MCF 10A (cell line): ENCODE measurements around the gene SUGCT. TPM values are rescaled to one million over a fixed set of nuclear protein-coding genes. Genes with fewer than 3 reads are reported as not detected.

Source experiments
- BruUV-seq: library from RNA; stranded (reverse); fragments of 400-500 nt; replicated peaks from 2 replicates; lab custom pipeline; 2021; lab: Mats Ljungman, UMichigan
- CTCF ChIA-PET: fragments of 300-600 bp; sonication (Branson Sonifier 250); formaldehyde crosslinking; extraction: SDS; loops from one replicate; lab custom pipeline; 2021; ENCODE audit warnings: antibody characterized with exemption, inconsistent platforms; lab: Yijun Ruan, JAX
- POLR2A ChIA-PET: fragments of 300-600, 350-650 bp; sonication (Branson Sonifier 250); formaldehyde crosslinking; extraction: SDS; loops from one replicate; lab custom pipeline; 2020; ENCODE audit warnings: antibody characterized with exemption, inconsistent platforms; lab: Yijun Ruan, JAX
- DNase-seq: peaks from one replicate; pipeline ENCODE4 v3.0.0-alpha.2; 2018; ENCODE audit not compliant: unreplicated experiment
- H3K27ac Mint-ChIP-seq: one replicate; pipeline ENCODE4 v1.8.0; 2022; ENCODE audit warnings: mild to moderate bottlenecking, low read depth, mixed read lengths; ENCODE audit not compliant: unreplicated experiment
- H3K27me3 Mint-ChIP-seq: one replicate; pipeline ENCODE4 v1.8.0; 2022; ENCODE audit warnings: mixed read lengths; ENCODE audit not compliant: insufficient read depth, unreplicated experiment
- H3K36me3 Mint-ChIP-seq: one replicate; pipeline ENCODE4 v1.8.0; 2022; ENCODE audit warnings: mild to moderate bottlenecking, moderate library complexity, mixed read lengths; ENCODE audit not compliant: insufficient read depth, unreplicated experiment
- H3K4me1 Mint-ChIP-seq: one replicate; pipeline ENCODE4 v1.8.0; 2022; ENCODE audit warnings: mixed read lengths; ENCODE audit not compliant: insufficient read depth, unreplicated experiment
- H3K4me3 Mint-ChIP-seq: one replicate; pipeline ENCODE4 v1.8.0; 2022; ENCODE audit warnings: mild to moderate bottlenecking, moderate library complexity, mixed read lengths; ENCODE audit not compliant: unreplicated experiment
- H3K9me3 Mint-ChIP-seq: one replicate; pipeline ENCODE4 v1.8.0; 2022; ENCODE audit warnings: mixed read lengths; ENCODE audit not compliant: unreplicated experiment
- intact Hi-C: fragments of 100-400 bp; cut with micrococcal nuclease; formaldehyde crosslinking; loops from 2 replicates; pipeline ENCODE4 v1.14.1; 2022
- total RNA-seq: library from RNA; stranded (reverse); gene quantifications from 2 replicates; pipeline ENCODE4 v1.2.3, GENCODE V29; 2022
- TF ChIP-seq, protein P1 (sequence below): fragments of 200-600 bp; IDR thresholded peaks from one replicate; pipeline ENCODE4 v1.8.0; 2022; ENCODE audit warnings: antibody characterized with exemption, mild to moderate bottlenecking; ENCODE audit not compliant: unreplicated experiment

The SUGCT gene
- total RNA-seq, 1 experiment from 2014 or later, result 25.4 TPM

DNA sequence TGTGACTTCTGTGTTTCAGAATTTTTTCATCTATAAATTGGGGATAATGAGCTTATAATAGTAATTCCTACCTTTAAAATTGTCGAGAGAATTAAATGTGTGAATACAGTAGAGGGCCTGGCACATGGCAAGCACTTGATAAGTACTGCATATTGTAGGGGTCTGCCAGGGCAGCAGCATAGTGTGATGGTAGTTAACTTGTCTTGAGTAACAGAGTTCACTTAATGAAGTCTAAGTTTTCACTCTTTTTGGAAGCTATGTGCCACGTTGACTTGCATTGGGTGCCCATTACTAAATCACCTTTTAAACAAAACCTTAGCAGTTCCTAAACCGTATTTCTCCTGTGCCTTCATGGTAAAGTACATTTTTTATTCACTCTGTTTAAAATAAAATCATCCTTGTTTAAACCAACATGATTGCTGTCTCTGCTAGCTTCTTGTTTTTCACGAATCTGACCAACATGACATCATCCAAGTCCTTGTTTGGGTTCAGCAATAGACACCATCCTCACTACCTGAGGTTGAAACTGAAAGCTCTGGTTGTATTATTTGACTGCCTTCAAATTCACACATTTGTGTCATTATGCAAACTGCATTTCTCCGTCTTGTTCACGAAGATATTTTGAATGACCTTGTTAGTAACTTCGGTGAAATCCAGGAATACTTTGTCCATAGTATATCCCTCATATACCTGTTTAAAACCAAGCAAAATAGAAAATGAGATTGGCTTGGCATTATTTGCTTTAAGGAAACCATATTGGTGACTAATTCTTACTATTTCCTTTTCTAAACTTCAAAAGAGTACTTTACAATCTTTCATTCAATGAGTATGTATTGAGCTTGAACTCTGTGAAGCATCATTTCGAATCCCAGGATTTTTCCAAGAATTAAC lies 340.2 kb downstream of the SUGCT start:
- POLR2A ChIA-PET, result interaction anchor here (1.2 kb wide), 1 partner anchor 9 kb away, joined by 3 read pairs; no protein-coding TSS in a partner anchor
- TF ChIP-seq, protein P1, sequence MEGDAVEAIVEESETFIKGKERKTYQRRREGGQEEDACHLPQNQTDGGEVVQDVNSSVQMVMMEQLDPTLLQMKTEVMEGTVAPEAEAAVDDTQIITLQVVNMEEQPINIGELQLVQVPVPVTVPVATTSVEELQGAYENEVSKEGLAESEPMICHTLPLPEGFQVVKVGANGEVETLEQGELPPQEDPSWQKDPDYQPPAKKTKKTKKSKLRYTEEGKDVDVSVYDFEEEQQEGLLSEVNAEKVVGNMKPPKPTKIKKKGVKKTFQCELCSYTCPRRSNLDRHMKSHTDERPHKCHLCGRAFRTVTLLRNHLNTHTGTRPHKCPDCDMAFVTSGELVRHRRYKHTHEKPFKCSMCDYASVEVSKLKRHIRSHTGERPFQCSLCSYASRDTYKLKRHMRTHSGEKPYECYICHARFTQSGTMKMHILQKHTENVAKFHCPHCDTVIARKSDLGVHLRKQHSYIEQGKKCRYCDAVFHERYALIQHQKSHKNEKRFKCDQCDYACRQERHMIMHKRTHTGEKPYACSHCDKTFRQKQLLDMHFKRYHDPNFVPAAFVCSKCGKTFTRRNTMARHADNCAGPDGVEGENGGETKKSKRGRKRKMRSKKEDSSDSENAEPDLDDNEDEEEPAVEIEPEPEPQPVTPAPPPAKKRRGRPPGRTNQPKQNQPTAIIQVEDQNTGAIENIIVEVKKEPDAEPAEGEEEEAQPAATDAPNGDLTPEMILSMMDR, result no peak
- no TSS peak for BruUV-seq
- CTCF ChIA-PET, result interaction anchor here (0.7 kb wide), 1 partner anchor 1222 kb away, joined by 3 read pairs; no protein-coding TSS in a partner anchor
- Mint-ChIP-seq H3K4me3 (no peak overlapping the region), H3K27ac (no peak overlapping the region), H3K27me3 (no peaks in the 10 kb centered on the region), H3K36me3 (no peaks in the 10 kb centered on the region), H3K9me3 (no peaks in the 10 kb centered on the region), H3K4me1 (no peaks in the 10 kb centered on the region)
- intact Hi-C loops, result no loop called here
- DNase-seq, result no peak

DNA sequence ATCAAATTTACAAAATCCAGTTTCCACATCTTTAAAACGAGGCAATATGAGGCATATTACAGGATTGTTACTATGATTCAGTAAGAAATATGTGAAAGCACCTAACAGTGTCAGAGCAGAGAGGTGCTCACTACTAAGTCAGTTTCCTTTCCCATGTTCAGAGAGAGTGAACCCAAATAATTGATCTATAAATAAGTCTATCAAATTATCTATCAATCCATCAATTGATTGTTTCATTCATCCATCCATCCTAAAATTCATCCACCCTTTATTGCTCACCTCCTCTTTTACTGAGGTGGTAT lies 340.8 kb downstream of the SUGCT start:
- H3K4me3 Mint-ChIP-seq, result no peak overlapping the region
- ChIA-PET POLR2A (no interaction called here), CTCF (no interaction called here)
- DNase-seq, result no peak
- TF ChIP-seq, protein P1, result no peak
- H3K27ac Mint-ChIP-seq, result no peak overlapping the region
- no peaks in the 10 kb centered on the region for H3K9me3 Mint-ChIP-seq
- no peaks in the 10 kb centered on the region for H3K4me1 Mint-ChIP-seq
- H3K36me3 Mint-ChIP-seq, result no peaks in the 10 kb centered on the region
- BruUV-seq, result no TSS peak
- no peaks in the 10 kb centered on the region for H3K27me3 Mint-ChIP-seq
- intact Hi-C loops, result no loop called here

DNA sequence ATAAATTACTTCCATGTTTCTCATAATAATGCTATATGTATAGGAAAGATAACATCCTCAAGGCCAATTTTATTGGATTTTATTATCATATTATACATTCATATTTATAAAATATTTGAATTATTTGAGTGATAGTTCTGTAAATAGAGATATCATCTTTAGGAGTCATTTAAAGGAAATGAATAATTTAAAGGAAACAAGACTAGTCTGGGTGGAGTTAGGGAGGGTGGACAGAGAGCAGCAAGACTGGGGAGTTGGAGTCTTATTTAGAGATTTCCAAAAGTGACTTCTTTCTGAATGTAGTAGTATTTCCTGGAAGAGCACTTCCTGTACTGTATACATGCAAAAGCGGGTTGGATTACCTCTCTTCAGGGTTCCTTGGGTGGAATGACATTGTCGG lies 342.3 kb downstream of the SUGCT start:
- intact Hi-C loops, result no loop called here
- no peak overlapping the region for H3K27ac Mint-ChIP-seq
- no peaks in the 10 kb centered on the region for H3K27me3 Mint-ChIP-seq
- H3K36me3 Mint-ChIP-seq, result no peaks in the 10 kb centered on the region
- no peaks in the 10 kb centered on the region for H3K9me3 Mint-ChIP-seq
- CTCF ChIA-PET, result interaction anchor here (0.6 kb wide), 1 partner anchor 245 kb away, joined by 4 read pairs; no protein-coding TSS in a partner anchor
- no peak for DNase-seq
- TF ChIP-seq, protein P1, result no peak
- POLR2A ChIA-PET, result no interaction called here
- no TSS peak for BruUV-seq
- no peaks in the 10 kb centered on the region for H3K4me1 Mint-ChIP-seq
- no peak overlapping the region for H3K4me3 Mint-ChIP-seq

DNA sequence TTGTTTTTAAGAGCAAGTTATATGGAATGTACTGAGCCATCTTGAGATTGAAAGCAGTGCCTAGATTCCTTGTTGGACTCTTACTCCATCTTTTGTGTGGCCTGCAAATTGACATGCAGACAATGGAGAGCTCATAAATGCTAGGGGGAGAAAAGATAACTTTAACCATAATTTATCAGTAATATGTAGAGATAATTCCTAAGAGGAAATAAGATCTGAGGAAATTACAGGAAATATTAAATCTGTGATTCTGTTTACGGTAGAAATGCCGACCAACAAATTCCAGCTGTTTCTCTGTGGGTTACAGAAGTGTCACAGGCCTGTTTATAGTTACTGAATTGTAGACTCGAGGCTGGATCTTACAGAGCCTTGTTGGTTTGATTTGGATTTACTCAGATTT lies 348.0 kb downstream of the SUGCT start:
- no TSS peak for BruUV-seq
- H3K9me3 Mint-ChIP-seq, result no peaks in the 10 kb centered on the region
- H3K4me1 Mint-ChIP-seq, result no peaks in the 10 kb centered on the region
- intact Hi-C loops, result loop anchor here (10.0 kb wide), 1 partner anchor 148 kb away; no protein-coding TSS in a partner anchor
- no peak overlapping the region for H3K4me3 Mint-ChIP-seq
- CTCF ChIA-PET, result interaction anchor here (0.8 kb wide), 1 partner anchor 112 kb away, joined by 4 read pairs; no protein-coding TSS in a partner anchor
- H3K27me3 Mint-ChIP-seq, result no peaks in the 10 kb centered on the region
- no peaks in the 10 kb centered on the region for H3K36me3 Mint-ChIP-seq
- H3K27ac Mint-ChIP-seq, result no peak overlapping the region
- no peak for DNase-seq
- TF ChIP-seq, protein P1, result no peak
- POLR2A ChIA-PET, result no interaction called here
